ENCODE data around the gene SERTAD4.
"Not testable (repeated sequence)": the region's sequence is repeated elsewhere in the genome, so short reads cannot be mapped to it uniquely, and the experiment has no call there.

Gene SERTAD4

GRCh38 chr1:210262167-210262896, 29.7 kb downstream of the SERTAD4 start:
- DNase-seq, result no peak

GRCh38 chr1:210262897-210263272, 30.3 kb downstream of the SERTAD4 start:
- no peak for DNase-seq

- no peak for DNase-seq
Observed at GRCh38 chr1:210263963-210264362, 31.4 kb downstream of the SERTAD4 start.

GRCh38 chr1:210264496-210265380, 32.1 kb downstream of the SERTAD4 start:
- no peak for DNase-seq

GRCh38 chr1:210265392-210265955, 32.9 kb downstream of the SERTAD4 start:
- DNase-seq, result not testable (repeated sequence)

GRCh38 chr1:210269981-210270380, 37.4 kb downstream of the SERTAD4 start:
- DNase-seq, result no peak

- DNase-seq, result no peak
Observed at GRCh38 chr1:210272666-210273065, 40.1 kb downstream of the SERTAD4 start.

GRCh38 chr1:210280221-210280620, 47.6 kb downstream of the SERTAD4 start:
- no peak for DNase-seq

GRCh38 chr1:210288116-210288515, 55.5 kb downstream of the SERTAD4 start:
- no peak for DNase-seq

GRCh38 chr1:210289248-210289647, 56.7 kb downstream of the SERTAD4 start:
- no peak for DNase-seq

GRCh38 chr1:210291081-210291764, 58.6 kb downstream of the SERTAD4 start:
- no peak for DNase-seq

GRCh38 chr1:210291786-210292230, 59.2 kb downstream of the SERTAD4 start:
- DNase-seq, result no peak

- DNase-seq, result peak; percentile 39
Observed at GRCh38 chr1:210292231-210292871, 59.8 kb downstream of the SERTAD4 start.

- DNase-seq, result no peak
Observed at GRCh38 chr1:210293171-210293607, 60.6 kb downstream of the SERTAD4 start.

- no peak for DNase-seq
Observed at GRCh38 chr1:210294999-210295745, 62.6 kb downstream of the SERTAD4 start.
